Measurements from ENCODE around the gene PHB1. TPM values are rescaled to one million over a fixed set of nuclear protein-coding genes. Genes with fewer than 3 reads are reported as not detected.

The PHB1 gene
- total RNA-seq, 1 donor, result 71.7 TPM

- DNase-seq (ENCODE audit: insufficient read length, low spot score, missing footprints), result no peak
- Histone ChIP-seq H3K9me3 (ENCODE audit: low read depth, low read length) (no peaks in the 10 kb centered on the region), H3K36me3 (ENCODE audit: insufficient read depth, low read length) (peaks cover 50% of the 10 kb centered on the region), H3K27ac (ENCODE audit: low read depth, low read length) (no peak overlapping the region), H2AFZ (ENCODE audit: low read length) (no peak overlapping the region), H3K79me2 (ENCODE audit: insufficient read depth, low read length) (no peaks in the 10 kb centered on the region), H3K4me1 (ENCODE audit: insufficient read depth, low read length) (no peaks in the 10 kb centered on the region), H3K4me3 (ENCODE audit: insufficient read depth, low read length) (no peak overlapping the region), H4K20me1 (ENCODE audit: insufficient read depth, low read length) (no peaks in the 10 kb centered on the region), H3K27me3 (ENCODE audit: insufficient read depth, low read length) (no peaks in the 10 kb centered on the region), H3K4me2 (ENCODE audit: insufficient read depth, low read length) (no peak overlapping the region)
- TF ChIP-seq, protein P1, sequence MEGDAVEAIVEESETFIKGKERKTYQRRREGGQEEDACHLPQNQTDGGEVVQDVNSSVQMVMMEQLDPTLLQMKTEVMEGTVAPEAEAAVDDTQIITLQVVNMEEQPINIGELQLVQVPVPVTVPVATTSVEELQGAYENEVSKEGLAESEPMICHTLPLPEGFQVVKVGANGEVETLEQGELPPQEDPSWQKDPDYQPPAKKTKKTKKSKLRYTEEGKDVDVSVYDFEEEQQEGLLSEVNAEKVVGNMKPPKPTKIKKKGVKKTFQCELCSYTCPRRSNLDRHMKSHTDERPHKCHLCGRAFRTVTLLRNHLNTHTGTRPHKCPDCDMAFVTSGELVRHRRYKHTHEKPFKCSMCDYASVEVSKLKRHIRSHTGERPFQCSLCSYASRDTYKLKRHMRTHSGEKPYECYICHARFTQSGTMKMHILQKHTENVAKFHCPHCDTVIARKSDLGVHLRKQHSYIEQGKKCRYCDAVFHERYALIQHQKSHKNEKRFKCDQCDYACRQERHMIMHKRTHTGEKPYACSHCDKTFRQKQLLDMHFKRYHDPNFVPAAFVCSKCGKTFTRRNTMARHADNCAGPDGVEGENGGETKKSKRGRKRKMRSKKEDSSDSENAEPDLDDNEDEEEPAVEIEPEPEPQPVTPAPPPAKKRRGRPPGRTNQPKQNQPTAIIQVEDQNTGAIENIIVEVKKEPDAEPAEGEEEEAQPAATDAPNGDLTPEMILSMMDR (IDR thresholded peaks at IDR 0.05; ENCODE audit: extremely low read depth, low read depth, low read length), result no peak
Observed at GRCh38 chr17:49404361-49404760, 10.3 kb downstream of the PHB1 start.

DNA sequence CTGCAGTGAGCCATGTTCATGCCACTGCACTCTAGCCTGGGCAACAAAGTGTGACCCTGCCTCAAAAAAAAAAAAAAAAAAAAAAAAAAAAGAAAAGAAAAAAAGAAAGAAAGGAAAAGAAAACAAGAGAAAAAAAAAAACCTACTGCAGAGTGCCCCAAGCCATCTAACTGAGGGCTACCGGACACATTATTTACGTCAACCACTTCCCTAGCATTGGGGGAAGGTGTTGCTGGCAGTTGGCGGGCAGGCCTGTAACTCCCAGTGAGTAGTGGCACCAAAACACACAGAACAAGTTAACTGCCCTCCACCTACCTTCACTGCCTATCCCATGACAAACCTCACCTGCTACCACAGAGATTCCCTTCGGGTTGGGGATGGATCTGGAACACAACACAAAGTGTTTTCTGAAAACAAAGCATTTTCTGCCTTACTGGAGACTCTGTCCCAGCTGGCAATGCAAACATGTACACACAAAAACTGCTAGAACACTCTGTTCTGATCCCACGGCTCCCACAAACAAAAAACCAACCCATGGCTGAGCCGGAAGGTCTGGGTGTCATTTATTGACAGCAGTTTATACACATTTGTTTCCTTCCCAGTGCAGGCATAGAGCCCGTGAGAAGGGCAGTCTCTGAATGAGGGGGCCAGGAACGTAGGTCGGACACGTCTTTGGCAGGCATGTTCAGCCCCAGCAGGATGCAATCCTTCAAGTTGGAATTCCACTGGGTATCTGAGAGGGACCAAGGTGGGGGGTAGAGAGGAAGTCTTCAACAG is 11.0 kb downstream of the PHB1 start:
- H2AFZ ChIP-seq (ENCODE audit: low read length), result no peak overlapping the region
- H3K9me3 ChIP-seq (ENCODE audit: low read depth, low read length), result no peaks in the 10 kb centered on the region
- no peaks in the 10 kb centered on the region for H4K20me1 ChIP-seq (ENCODE audit: insufficient read depth, low read length)
- H3K27me3 ChIP-seq (ENCODE audit: insufficient read depth, low read length), result no peaks in the 10 kb centered on the region
- no peak overlapping the region for H3K4me3 ChIP-seq (ENCODE audit: insufficient read depth, low read length)
- TF ChIP-seq, protein P1 (IDR thresholded peaks at IDR 0.05; ENCODE audit: extremely low read depth, low read depth, low read length), result no peak
- DNase-seq (ENCODE audit: insufficient read length, low spot score, missing footprints), result no peak
- peaks cover 43% of the 10 kb centered on the region for H3K36me3 ChIP-seq (ENCODE audit: insufficient read depth, low read length)
- H3K27ac ChIP-seq (ENCODE audit: low read depth, low read length), result no peak overlapping the region
- H3K4me1 ChIP-seq (ENCODE audit: insufficient read depth, low read length), result no peaks in the 10 kb centered on the region
- H3K79me2 ChIP-seq (ENCODE audit: insufficient read depth, low read length), result no peaks in the 10 kb centered on the region
- no peak overlapping the region for H3K4me2 ChIP-seq (ENCODE audit: insufficient read depth, low read length)

GRCh38 chr17:49402706-49403105 is 12.0 kb downstream of the PHB1 start:
- Histone ChIP-seq H3K27ac (ENCODE audit: low read depth, low read length) (no peak overlapping the region), H3K4me3 (ENCODE audit: insufficient read depth, low read length) (no peak overlapping the region), H3K4me2 (ENCODE audit: insufficient read depth, low read length) (no peak overlapping the region), H3K79me2 (ENCODE audit: insufficient read depth, low read length) (no peaks in the 10 kb centered on the region), H3K9me3 (ENCODE audit: low read depth, low read length) (no peaks in the 10 kb centered on the region), H4K20me1 (ENCODE audit: insufficient read depth, low read length) (no peaks in the 10 kb centered on the region), H3K36me3 (ENCODE audit: insufficient read depth, low read length) (peaks cover 33% of the 10 kb centered on the region), H2AFZ (ENCODE audit: low read length) (no peak overlapping the region), H3K27me3 (ENCODE audit: insufficient read depth, low read length) (no peaks in the 10 kb centered on the region), H3K4me1 (ENCODE audit: insufficient read depth, low read length) (no peaks in the 10 kb centered on the region)
- TF ChIP-seq, protein P1 (IDR thresholded peaks at IDR 0.05; ENCODE audit: extremely low read depth, low read depth, low read length), result no peak
- no peak for DNase-seq (ENCODE audit: insufficient read length, low spot score, missing footprints)

DNA sequence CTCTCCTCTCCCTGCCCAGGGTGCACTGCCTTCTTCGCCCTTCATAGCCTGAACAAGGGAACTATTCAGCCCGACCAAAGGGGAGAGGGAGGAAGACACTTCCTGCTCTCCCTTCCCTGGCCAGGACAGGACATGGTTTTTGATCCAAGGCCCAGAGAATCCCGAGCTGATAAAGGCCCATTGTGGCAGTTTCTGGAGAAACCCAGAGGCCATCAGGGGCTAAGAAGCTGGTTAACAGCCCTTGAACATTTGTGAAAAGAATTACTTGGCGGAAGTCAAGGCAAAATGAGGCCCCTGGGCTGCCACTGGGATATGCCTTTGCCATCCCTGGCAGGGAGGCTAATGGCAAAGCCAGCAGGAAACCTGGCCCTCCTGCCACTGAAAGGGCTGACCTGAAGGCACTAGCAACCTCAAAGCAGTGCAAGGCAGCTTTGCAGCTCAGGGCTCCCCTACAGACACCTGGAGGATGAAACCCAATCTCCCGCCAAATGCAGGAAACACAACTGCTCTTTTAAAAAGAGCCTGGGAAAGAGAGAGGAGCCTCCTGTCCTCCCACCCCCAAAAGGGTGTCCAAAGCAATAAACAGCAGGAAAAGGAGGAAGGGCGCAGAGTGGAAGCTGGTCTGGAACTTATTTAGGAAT is 12.6 kb downstream of the PHB1 start:
- H3K4me2 ChIP-seq (ENCODE audit: insufficient read depth, low read length), result no peak overlapping the region
- H3K4me3 ChIP-seq (ENCODE audit: insufficient read depth, low read length), result no peak overlapping the region
- TF ChIP-seq, protein P1 (IDR thresholded peaks at IDR 0.05; ENCODE audit: extremely low read depth, low read depth, low read length), result no peak
- no peak overlapping the region for H2AFZ ChIP-seq (ENCODE audit: low read length)
- DNase-seq (ENCODE audit: insufficient read length, low spot score, missing footprints), result no peak
- H4K20me1 ChIP-seq (ENCODE audit: insufficient read depth, low read length), result no peaks in the 10 kb centered on the region
- no peaks in the 10 kb centered on the region for H3K4me1 ChIP-seq (ENCODE audit: insufficient read depth, low read length)
- H3K27me3 ChIP-seq (ENCODE audit: insufficient read depth, low read length), result no peaks in the 10 kb centered on the region
- no peaks in the 10 kb centered on the region for H3K79me2 ChIP-seq (ENCODE audit: insufficient read depth, low read length)
- H3K36me3 ChIP-seq (ENCODE audit: insufficient read depth, low read length), result peaks cover 27% of the 10 kb centered on the region
- H3K27ac ChIP-seq (ENCODE audit: low read depth, low read length), result no peak overlapping the region
- no peaks in the 10 kb centered on the region for H3K9me3 ChIP-seq (ENCODE audit: low read depth, low read length)

All from osteoblast (primary cell).